Astrocyte (in vitro differentiated cells and primary cell): Measurements from ENCODE around the gene CACNA1A. TPM values are rescaled to one million over a fixed set of nuclear protein-coding genes. Genes with fewer than 3 reads are reported as not detected.

Experiments used
- DNase-seq: peaks from one replicate; pipeline ENCODE4 v3.0.0-alpha.2; 2010; ENCODE audit warnings: low read depth
- FAIRE-seq: peaks from 2 replicates; lab custom pipeline; 2011; peaks lifted over from hg19 to GRCh38; lab: Jason Lieb, UNC
- H2AFZ ChIP-seq: 2 replicates; pipeline ENCODE4 v1.6.0; 2012; ENCODE audit warnings: low read depth, low read length, inconsistent platforms
- H3K27ac ChIP-seq: 2 replicates; pipeline ENCODE4 v1.5.1; 2011; ENCODE audit warnings: low read depth, low read length, inconsistent platforms
- H3K27me3 ChIP-seq: 2 replicates; pipeline ENCODE4 v1.6.0; 2011; ENCODE audit warnings: low read length, inconsistent platforms; ENCODE audit not compliant: insufficient read depth
- H3K36me3 ChIP-seq: 2 replicates; pipeline ENCODE4 v1.5.1; 2011; ENCODE audit warnings: low read length, inconsistent platforms; ENCODE audit not compliant: insufficient read depth
- H3K4me1 ChIP-seq: 2 replicates; pipeline ENCODE4 v1.5.1; 2011; ENCODE audit warnings: low read length, inconsistent platforms; ENCODE audit not compliant: insufficient read depth
- H3K4me2 ChIP-seq: 2 replicates; pipeline ENCODE4 v1.6.0; 2012; ENCODE audit warnings: low read length, inconsistent platforms
- H3K4me3 ChIP-seq: 2 replicates; pipeline ENCODE4 v1.5.1; 2011; ENCODE audit warnings: low read depth, mild to moderate bottlenecking, low read length, inconsistent platforms; ENCODE audit not compliant: insufficient read depth
- H3K79me2 ChIP-seq: 2 replicates; pipeline ENCODE4 v1.6.0; 2012; ENCODE audit warnings: mild to moderate bottlenecking, low read length, inconsistent platforms; ENCODE audit not compliant: insufficient read depth
- H3K9ac ChIP-seq: 2 replicates; pipeline ENCODE4 v1.6.0; 2012; ENCODE audit warnings: mild to moderate bottlenecking, low read length, inconsistent platforms
- H3K9me3 ChIP-seq: 2 replicates; pipeline ENCODE4 v1.5.1; 2012; ENCODE audit warnings: low read depth, mild to moderate bottlenecking, low read length, inconsistent platforms; ENCODE audit not compliant: insufficient read depth
- H4K20me1 ChIP-seq: 2 replicates; pipeline ENCODE4 v1.6.0; 2012; ENCODE audit warnings: low read length, inconsistent platforms; ENCODE audit not compliant: insufficient read depth
- H3K27ac Mint-ChIP-seq: one replicate; pipeline ENCODE4 v1.8.0; 2021; ENCODE audit warnings: mild to moderate bottlenecking, mixed read lengths; ENCODE audit not compliant: unreplicated experiment
- H3K27me3 Mint-ChIP-seq: one replicate; pipeline ENCODE4 v1.8.0; 2021; ENCODE audit warnings: low read depth, mixed read lengths; ENCODE audit not compliant: unreplicated experiment
- H3K36me3 Mint-ChIP-seq: one replicate; pipeline ENCODE4 v1.8.0; 2021; ENCODE audit warnings: low read depth, mixed read lengths; ENCODE audit not compliant: unreplicated experiment
- H3K4me1 Mint-ChIP-seq: one replicate; pipeline ENCODE4 v1.8.0; 2021; ENCODE audit warnings: low read depth, mixed read lengths; ENCODE audit not compliant: unreplicated experiment
- H3K4me3 Mint-ChIP-seq: one replicate; pipeline ENCODE4 v1.8.0; 2021; ENCODE audit warnings: mild to moderate bottlenecking, moderate library complexity, mixed read lengths; ENCODE audit not compliant: unreplicated experiment
- H3K9me3 Mint-ChIP-seq: one replicate; pipeline ENCODE4 v1.8.0; 2021; ENCODE audit warnings: mild to moderate bottlenecking, mixed read lengths; ENCODE audit not compliant: unreplicated experiment
- EZH2 ChIP-seq: IDR thresholded peaks from 2 replicates; pipeline ENCODE4 v1.6.1; 2012; ENCODE audit warnings: mild to moderate bottlenecking, low read length, inconsistent platforms; ENCODE audit not compliant: insufficient read depth
- total RNA-seq: library from RNA; stranded (reverse); gene quantifications from 2 replicates; pipeline ENCODE4 v1.2.1, GENCODE V29; 2021
- TF ChIP-seq, protein P1 (sequence below): IDR thresholded peaks from 2 replicates; pipeline ENCODE4 v1.5.1; 2011; ENCODE audit warnings: low read depth, mild to moderate bottlenecking, inconsistent platforms, low read length, moderate library complexity; ENCODE audit not compliant: insufficient read depth

CACNA1A gene
- total RNA-seq, 1 donor from 2014 or later = 9.4 TPM

GRCh38 chr19:13244920-13245319 lies 261.4 kb downstream of the CACNA1A start:
- Histone ChIP-seq H3K9ac (no peak overlapping the region), H3K27ac (no peak overlapping the region), H3K9me3 (no peaks in the 10 kb centered on the region), H3K4me2 (no peak overlapping the region), H3K4me3 (no peak overlapping the region), H3K4me1 (no peaks in the 10 kb centered on the region), H3K27me3 (no peaks in the 10 kb centered on the region), H3K36me3 (no peaks in the 10 kb centered on the region), H2AFZ (no peak overlapping the region), H3K79me2 (no peaks in the 10 kb centered on the region), H4K20me1 (no peaks in the 10 kb centered on the region)
- FAIRE-seq = no peak
- H3K9me3 Mint-ChIP-seq = peaks cover 4% of the 10 kb centered on the region
- TF ChIP-seq, protein P1, sequence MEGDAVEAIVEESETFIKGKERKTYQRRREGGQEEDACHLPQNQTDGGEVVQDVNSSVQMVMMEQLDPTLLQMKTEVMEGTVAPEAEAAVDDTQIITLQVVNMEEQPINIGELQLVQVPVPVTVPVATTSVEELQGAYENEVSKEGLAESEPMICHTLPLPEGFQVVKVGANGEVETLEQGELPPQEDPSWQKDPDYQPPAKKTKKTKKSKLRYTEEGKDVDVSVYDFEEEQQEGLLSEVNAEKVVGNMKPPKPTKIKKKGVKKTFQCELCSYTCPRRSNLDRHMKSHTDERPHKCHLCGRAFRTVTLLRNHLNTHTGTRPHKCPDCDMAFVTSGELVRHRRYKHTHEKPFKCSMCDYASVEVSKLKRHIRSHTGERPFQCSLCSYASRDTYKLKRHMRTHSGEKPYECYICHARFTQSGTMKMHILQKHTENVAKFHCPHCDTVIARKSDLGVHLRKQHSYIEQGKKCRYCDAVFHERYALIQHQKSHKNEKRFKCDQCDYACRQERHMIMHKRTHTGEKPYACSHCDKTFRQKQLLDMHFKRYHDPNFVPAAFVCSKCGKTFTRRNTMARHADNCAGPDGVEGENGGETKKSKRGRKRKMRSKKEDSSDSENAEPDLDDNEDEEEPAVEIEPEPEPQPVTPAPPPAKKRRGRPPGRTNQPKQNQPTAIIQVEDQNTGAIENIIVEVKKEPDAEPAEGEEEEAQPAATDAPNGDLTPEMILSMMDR = no peak
- no peak for TF ChIP-seq EZH2
- no peak overlapping the region for H3K27ac Mint-ChIP-seq
- no peak overlapping the region for H3K4me3 Mint-ChIP-seq
- H3K4me1 Mint-ChIP-seq = no peaks in the 10 kb centered on the region
- DNase-seq = no peak
- H3K27me3 Mint-ChIP-seq = peaks cover 8% of the 10 kb centered on the region
- H3K36me3 Mint-ChIP-seq = peaks cover 3% of the 10 kb centered on the region

- Histone ChIP-seq H3K4me3 (no peak overlapping the region), H3K4me2 (no peak overlapping the region), H3K9ac (no peak overlapping the region), H3K4me1 (no peaks in the 10 kb centered on the region), H3K27ac (no peak overlapping the region), H3K9me3 (no peaks in the 10 kb centered on the region), H3K36me3 (no peaks in the 10 kb centered on the region), H3K27me3 (no peaks in the 10 kb centered on the region), H3K79me2 (no peaks in the 10 kb centered on the region), H2AFZ (no peak overlapping the region), H4K20me1 (no peaks in the 10 kb centered on the region)
- Mint-ChIP-seq H3K27me3 (peaks cover 12% of the 10 kb centered on the region), H3K4me3 (no peak overlapping the region), H3K4me1 (no peaks in the 10 kb centered on the region), H3K9me3 (peaks cover 4% of the 10 kb centered on the region), H3K27ac (peak overlapping the region; percentile 14), H3K36me3 (peaks cover 3% of the 10 kb centered on the region)
- FAIRE-seq = no peak
- TF ChIP-seq, protein P1 = no peak
- TF ChIP-seq EZH2 = no peak
- no peak for DNase-seq
Measured at GRCh38 chr19:13241231-13242104, 264.8 kb downstream of the CACNA1A start.
